Measurements from ENCODE around the gene ABCB6.

The ABCB6 gene

GRCh38 chr2:219165058-219165911 is 53.5 kb downstream of the ABCB6 start:
- no peak for DNase-seq

DNA sequence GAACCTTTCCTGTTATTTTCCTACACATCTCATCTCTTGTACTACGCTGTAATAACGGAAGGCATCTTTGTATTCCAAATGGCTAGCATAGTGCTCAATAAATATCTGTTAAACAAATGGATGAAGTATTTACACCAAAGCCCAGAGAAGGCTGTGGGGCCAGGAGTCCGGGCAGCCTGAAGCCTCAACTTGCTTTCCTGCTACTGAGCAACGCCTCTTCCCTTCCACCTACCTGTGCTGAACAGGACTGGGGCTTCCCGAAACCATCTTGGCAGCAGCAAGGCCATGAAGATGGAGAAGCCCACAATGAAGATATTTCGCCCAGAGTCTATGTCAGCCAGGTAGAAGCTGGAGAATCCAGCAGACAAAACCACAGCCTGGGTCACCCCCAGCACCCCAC is 55.6 kb downstream of the ABCB6 start:
- DNase-seq: no peak

GRCh38 chr2:219161097-219161496 is 57.7 kb downstream of the ABCB6 start:
- DNase-seq: no peak

- peak; percentile 82 for DNase-seq
Observed at GRCh38 chr2:219160186-219161017, 58.4 kb downstream of the ABCB6 start, which contains the start of gene NHEJ1. Gene NHEJ1, minus strand, starts transcription at chr2:219160815. Its CDS starts 2,453 bp downstream, at chr2:219158362.
